Stimulated activated CD8-positive, alpha-beta memory T cell treated with anti-CD3 and anti-CD28 coated beads, Interleukin-4, amount 100 ng/mL, for 48 hours (primary cell): ENCODE measurements around the gene TIGD1.
A peak's percentile ranks its signal among the peaks of the same experiment; 100 is the strongest.
"Not testable (repeated sequence)": the region's sequence is repeated elsewhere in the genome, so short reads cannot be mapped to it uniquely, and the experiment has no call there.

Experiments
- DNase-seq: peaks from one replicate; pipeline ENCODE4 v3.0.0-alpha.2; 2020

TIGD1 gene

DNA sequence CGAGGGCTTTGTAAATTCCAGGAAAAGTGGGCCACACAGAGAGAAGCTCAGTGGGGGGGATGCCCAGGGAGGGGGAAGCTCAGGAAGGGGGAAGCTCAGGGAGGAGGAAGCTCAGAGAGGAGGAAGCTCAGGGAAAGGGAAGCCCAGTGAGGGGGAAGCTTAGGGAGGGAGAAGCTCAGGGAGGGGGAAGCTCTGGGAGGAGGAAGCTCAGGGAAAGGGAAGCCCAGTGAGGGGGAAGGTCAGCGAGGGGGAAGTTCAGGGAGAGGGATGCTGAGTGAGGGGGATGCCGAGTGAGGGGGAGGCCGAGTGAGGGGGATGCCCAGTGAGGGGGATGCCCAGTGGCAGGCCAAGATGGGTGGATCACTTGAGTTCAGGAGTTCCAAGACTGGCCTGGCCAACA is 11.7 kb downstream of the TIGD1 start:
- no peak for DNase-seq

DNA sequence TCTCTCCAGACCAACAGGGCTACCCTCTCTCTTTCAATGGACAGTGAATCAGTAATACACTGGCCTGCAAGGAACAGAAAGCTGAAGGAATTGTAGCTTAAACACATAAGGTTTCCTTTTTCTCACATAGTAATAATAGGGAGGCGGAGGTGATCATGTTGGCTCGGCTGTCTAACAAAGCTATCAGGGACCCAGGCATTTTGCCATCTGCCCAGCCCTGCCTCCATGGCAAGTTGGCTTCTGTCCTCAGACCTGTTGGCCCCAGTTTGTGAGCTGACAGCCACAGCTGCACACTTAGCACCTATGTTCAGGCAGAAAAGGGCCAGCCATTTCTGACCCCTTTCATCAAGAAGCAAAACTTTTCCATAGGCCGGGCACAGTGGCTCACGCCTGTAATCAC is 12.9 kb downstream of the TIGD1 start:
- no peak for DNase-seq

DNA sequence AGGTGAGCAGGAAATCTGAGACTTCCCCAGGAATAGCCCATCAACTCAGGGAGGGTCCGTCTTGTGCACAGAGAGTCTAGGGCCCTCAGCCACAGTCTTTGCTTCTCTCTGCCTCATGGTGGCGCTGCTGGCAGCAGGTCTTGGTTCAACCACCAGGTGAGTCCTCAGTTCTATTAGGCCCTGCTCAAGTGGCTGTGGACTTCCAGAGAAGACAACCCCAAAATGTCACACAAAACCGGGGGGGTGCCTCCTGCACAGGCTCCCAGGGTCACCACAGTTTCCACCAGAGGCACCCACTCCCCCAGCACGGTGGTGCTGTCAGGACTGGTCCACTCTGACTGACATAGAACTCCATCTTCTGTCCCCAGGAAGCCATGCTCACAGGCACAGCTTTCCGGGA is 13.3 kb downstream of the TIGD1 start:
- DNase-seq: peak; percentile 45

DNA sequence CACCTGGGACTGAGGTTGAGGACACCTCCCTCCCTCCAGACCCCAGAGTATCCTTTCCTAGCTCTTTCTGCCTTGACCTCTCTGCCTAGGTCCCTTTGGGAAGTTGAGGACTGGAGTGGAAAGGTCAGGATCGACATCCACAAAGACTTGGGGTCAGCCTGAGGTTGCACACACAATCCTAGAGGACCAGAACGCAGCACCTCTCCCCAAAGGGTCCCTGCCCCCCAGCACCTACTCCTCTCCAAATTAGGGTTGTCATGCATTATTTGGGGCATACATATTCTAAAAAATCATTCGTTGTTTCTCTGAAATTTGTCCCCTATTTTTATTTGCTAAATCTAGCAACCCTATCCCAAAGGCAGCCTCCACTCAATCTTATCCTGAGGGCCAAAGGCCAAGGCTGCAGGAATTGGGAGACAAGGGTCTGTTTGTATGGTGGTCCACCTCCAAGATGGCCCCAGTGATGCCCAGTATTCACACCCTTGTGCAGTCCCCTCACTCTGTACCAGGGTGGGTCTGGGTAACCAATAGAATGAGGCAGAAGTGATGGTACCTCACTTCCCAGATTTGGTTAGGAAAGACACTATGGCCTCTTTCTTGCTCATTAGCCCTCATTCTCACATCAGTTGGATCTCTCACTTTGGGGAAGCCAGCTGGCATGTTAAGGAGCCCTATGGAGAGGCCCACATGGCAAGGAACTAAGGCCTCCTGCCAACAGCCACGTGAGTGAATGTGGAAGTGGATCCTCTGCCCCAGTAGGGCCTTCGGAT is 14.4 kb downstream of the TIGD1 start:
- no peak for DNase-seq

DNA sequence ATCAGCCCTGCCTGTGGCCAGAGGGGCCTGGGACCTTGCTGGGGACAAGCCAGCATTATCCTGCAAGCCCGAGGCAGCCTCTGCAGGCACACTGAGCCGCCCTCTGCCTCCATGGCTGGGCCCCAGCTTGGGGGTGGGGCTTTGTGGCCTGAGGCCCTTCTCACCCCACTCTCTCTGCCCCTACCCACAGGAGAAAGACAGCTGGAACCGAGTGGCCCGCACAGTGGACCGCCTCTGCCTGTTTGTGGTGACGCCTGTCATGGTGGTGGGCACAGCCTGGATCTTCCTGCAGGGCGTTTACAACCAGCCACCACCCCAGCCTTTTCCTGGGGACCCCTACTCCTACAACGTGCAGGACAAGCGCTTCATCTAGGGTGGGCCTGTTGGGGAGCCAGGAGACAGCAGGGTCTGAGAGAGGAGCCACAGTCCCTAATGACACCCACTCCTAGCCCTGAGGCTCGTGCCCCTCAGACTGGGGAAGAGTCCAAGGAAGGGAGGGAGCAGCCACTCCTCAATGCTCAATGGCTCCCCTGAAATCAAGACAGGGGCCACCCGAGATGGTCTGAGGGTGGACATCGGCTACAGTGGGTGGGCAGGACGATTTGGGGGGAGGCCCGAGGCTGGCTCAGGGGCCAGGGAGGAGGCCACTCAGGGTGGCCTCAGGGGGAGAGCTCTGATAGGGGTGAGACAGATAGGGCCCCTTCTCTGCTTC is 15.3 kb downstream of the TIGD1 start:
- no peak for DNase-seq

DNA sequence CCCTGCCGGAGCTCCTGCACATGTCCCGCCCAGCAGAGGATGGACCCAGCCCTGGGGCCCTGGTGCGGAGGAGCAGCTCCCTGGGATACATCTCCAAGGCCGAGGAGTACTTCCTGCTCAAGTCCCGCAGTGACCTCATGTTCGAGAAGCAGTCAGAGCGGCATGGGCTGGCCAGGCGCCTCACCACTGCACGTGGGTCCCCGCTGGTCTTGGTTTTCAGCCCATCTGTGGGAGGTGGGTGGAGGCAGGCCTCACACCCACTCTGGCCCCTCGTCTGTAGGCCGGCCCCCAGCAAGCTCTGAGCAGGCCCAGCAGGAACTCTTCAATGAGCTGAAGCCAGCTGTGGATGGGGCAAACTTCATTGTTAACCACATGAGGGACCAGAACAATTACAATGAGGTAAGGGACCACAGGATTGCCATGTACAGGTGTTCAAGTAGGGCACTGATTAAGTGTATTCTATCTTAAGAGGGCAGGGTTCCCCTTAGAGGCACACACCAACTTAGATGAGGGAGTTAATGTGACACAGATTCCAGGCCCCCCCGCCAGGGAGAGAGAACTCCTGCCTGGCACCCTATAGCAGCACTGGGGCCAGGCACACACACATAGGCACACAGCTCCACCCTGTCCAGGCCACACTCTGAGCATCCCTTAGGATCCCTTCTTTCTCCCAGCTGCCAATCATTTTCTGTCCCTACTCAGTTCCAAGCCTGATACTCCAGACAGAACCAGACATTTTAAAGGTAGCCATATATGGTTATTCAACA is 16.2 kb downstream of the TIGD1 start:
- no peak for DNase-seq

DNA sequence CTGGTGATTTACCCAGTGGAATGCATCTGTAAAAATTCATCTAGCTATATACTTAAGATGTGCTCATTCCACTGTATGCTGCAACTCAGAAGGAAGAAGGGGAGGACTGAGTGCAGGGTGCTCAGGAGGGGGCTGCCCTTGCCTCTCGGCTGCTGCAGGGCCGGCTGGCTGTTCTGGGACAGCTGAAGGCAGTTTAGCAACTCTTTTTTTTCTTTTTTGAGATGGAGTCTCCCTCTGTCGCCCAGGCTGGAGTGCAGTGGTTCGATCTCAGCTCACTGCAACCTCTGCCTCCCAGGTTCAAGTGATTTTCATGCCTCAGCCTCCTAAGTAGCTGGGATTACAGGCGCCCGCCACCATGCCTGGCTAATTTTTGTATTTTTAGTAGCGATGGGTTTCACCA is 17.5 kb downstream of the TIGD1 start:
- DNase-seq: not testable (repeated sequence)

DNA sequence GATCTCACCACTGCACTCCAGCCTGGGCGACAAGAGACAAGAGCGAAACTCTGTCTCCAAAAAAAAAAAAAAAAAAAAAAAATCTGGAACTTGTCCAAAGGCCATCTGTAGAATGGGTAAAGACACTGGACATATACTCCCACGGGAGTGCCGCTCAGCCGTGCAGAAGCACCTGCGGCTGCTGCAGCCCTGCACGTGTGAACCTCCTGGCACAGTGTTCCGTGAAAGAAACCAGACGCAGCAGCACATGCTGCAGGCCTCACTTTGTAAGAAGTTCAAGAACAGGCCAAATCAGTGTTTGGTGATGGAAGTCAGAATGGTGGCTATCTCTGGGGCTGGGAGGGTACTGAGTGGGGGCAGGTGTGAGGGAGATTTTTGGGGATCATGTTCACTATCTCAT is 17.9 kb downstream of the TIGD1 start:
- no peak for DNase-seq

DNA sequence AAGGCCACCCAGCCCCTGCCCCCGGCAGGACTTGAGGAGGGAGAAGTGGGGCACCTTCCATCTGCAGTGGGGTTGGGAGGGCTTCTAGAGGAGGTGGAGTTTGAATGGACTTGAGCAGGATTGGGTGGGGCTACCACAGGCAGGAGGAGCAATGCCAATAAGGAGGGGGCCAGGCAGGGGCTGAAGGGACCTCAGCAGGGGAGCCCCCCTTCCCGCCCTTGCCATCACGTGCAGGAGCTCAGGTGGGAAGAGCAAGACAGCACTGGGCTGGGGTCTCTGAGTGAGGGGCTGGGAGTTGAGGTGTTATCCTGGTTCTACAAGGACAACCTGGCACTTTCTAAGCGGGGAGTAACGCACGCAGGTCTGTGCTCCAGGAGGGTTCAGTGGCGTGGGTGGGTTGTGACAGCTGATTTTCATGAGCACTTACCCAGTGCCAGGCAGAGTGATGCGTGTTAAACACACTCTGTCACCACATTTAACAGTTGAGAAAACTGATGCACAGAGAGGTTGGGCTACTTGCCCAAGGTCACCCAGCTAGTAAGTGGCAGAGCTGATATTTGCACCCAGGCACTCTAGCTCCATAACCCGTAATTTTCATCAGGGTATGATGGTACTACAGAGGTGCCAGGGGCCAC is 19.6 kb downstream of the TIGD1 start:
- no peak for DNase-seq

DNA sequence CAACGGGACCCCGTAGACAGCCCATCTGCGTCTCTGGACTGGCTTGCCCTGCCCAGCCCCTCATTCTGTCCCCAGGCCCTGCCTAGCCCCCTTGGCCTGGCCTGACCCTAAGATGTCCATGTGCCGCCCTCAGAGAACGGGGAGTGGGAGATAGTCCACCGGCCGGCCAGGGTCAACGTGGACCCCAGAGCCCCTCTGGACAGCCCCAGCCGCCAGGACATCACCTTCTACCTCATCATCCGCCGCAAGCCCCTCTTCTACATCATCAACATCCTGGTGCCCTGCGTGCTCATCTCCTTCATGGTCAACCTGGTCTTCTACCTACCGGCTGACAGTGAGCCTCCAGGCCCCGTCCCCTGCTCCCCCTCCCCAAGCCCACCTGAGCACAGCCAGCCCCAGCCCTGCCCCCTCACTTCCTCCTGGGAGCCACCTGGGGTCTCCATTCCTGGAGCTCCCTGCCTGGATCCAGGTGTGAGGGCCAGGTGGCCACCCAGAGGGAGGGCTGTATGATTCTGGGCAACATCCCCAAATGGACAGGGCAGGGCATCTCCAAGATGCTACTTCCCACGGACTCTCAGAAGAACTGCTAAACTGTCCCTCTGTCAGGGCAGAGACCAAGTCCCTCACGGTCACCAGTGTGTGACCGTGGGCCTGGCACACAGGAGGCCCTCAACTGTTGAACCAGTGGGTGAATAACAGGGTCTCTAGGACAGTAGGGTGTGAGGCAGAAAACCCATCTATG is 20.4 kb downstream of the TIGD1 start:
- no peak for DNase-seq

DNA sequence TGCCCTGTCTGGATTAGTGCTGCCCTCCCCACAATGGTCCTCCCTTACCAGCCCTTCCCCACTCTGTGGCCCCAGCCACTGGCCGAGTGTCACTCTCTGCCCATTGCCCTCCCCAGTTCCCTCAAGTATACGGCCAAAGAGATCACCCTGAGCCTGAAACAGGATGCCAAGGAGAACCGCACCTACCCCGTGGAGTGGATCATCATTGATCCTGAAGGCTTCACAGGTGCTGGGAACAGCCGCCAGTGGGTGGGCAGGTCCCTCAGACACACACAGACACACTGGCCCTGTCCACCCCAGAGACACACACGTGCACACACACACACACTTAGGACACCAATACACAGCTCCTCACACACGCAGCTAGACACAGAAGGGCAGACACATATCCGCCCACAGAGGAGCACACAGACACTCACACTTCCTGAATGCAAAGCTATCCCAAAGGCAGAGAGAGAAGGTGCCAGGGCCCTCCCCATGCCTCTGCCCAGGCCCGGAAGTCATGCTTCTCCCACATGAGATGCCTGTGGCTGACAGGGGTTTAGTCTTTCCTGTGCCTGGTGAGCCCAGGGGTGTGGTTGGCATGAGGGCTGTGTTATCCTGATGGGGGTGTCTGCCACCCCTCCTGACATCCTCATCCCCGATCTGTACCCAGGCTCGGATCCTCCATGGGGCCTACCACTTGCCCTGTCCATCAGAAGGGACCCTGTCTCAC is 21.5 kb downstream of the TIGD1 start:
- no peak for DNase-seq

DNA sequence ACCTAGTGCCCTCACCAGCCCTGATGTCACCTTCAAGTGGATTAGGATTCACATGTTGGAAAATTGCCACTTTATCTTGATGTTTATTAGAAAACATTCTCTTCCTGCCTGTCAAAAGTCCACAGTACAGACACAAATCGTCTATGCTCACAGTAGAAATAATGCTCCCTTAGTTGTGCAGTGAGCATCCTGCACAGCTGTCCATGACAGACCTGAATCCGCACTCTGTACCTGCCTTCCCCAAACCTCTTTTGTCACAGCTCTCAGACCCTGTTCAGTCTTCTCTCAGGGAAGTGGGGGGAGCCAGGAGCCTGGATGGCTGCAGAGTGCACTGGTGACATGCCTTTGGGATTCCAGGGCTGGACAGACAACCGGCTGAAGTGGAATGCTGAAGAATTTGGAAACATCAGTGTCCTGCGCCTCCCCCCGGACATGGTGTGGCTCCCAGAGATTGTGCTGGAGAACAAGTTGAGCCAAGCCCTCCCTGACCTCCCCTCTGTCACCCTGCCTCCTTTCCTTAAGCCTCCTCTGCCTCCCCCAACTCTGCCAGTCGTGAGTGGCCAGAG is 22.4 kb downstream of the TIGD1 start:
- DNase-seq: no peak

DNA sequence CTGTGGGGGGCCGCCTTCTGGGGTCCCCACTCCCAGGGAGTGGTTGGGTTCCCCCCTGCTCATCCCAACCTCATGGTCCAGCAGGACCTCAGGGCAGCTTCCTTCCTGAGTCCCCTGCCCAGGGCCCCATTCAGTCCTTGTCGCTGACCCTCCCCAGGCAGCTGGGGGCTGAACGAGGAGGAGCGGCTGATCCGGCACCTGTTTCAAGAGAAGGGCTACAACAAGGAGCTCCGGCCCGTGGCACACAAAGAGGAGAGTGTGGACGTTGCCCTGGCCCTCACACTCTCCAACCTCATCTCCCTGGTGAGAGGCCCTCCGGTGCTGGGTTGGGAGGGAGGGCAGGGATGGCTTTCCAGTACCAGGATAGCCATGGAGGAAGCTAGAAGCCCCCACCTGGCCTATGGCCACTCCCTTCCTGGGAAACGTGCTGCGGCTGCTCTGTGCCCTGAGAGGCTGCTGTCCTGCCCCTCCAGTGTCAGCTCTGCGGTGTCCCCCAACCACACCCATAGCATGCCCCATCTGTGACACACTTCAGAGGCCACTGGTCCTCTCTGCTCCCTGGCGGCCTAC is 23.9 kb downstream of the TIGD1 start:
- DNase-seq: no peak

DNA sequence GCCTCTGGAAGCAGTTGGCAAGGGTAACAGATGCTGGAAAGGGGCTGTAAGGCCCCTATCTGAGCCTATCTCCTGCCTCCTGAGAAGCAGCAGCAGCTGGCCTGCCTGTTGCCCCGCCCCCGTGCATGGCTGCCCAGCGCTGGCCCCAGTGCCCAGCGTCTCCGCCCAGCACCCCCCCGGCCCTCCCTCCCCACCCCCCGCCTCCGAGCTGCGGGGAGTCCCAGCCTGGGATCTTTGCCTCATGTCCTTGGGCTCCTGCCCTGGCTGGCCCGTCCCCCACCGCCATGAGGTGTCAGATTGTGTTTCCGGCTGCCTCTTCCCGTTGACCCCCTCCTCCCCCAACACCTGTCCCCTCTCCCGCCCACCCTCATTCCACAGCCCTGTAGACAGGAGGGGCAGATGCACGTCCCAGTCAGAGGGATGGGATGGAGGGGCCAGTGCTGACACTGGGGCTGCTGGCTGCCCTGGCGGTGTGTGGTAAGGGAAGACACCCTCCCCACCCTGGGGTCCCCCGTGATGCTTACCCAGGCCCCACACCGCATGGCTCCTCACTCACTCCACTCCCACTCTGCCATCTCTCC is 24.5 kb downstream of the TIGD1 start, which contains the start of gene CHRND:
Gene CHRND, plus strand, starts transcription at position 370 of the 581 bp plus-strand sequence. Its CDS starts 56 bp downstream, at position 426.
- DNase-seq: no peak

DNA sequence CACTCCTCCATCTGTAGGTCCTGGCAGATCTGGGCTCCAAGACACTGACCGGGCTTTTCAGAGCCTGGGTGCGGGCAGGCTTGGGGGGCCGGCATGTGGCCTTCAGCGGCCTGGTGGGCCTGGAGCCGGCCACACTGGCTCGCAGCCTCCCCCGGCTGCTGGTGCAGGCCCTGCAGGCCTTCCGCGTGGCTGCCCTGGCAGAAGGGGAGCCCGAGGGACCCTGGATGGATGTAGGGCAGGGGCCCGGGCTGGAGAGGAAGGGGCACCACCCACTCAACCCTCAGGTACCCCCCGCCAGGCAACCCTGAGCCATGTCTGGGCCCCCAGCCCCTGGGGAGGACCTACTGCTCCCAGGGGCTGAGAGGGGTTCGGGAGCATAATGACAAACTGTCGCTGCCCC is 25.2 kb downstream of the TIGD1 start:
- DNase-seq: no peak

DNA sequence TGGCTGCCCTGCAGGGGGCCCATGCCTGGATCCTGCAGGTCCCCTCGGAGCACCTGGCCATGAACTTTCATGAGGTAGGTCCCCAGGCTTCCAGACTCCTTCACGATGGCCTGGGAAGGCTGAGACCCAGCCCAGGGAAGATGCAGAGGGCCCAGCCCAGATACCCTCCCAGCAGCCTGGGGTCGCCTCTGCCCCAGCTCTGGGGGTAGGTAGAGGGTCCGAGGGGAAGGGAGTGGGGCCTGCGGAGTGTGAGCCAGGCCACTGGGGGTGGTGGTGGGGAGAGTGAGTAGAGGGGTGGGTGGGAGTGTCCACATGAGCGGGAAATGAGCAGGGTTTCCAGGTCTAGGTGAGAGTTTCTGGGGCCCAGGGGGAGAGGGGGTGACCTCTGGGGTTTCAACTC is 25.6 kb downstream of the TIGD1 start:
- no peak for DNase-seq

DNA sequence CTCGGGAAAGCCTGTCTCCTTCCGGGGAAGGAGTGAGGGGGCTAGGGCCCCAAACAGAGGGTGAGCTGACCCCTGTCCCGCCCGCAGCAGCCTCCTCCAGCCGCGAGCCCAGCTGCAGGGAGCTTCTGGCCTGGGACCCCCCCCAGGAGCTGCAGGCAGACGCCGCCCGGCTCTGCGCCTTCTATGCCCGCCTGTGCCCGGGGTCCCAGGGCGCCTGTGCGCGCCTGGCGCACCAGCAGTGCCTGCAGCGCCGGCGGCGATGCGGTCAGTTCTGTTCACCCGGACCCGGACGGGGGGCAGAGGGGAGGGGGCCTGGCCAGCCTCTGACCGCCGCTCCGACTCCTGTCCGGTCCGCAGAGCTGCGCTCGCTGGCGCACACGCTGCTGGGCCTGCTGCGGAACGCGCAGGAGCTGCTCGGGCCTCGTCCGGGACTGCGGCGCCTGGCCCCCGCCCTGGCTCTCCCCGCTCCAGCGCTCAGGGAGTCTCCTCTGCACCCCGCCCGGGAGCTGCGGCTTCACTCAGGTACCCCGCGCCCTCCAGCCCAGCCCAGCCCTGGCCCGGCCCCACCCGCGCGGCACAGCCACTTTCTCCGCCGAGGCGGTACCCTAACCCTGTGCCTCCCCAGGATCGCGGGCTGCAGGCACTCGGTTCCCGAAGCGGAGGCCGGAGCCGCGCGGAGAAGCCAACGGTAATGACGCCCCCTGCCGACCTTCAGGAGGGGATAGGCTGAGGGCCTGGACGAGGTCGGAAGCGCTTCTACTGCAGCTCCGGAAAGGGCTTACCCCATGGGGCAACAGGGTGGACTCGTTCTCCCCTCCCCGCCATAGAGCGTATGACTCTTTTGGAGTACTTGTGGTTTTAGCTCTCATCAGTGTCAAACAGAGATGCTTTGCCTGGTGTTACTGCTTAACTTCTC is 26.4 kb downstream of the TIGD1 start:
- DNase-seq: peak; percentile 69

DNA sequence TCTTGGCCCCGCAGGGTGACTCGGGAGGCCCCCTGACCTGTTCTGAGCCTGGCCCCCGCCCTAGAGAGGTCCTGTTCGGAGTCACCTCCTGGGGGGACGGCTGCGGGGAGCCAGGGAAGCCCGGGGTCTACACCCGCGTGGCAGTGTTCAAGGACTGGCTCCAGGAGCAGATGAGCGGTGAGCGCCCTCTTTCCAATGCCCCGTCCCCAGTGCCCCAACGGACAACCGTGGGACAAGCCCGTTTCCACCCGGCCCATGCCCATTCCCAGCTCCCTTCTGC is 27.0 kb downstream of the TIGD1 start:
- no peak for DNase-seq

DNA sequence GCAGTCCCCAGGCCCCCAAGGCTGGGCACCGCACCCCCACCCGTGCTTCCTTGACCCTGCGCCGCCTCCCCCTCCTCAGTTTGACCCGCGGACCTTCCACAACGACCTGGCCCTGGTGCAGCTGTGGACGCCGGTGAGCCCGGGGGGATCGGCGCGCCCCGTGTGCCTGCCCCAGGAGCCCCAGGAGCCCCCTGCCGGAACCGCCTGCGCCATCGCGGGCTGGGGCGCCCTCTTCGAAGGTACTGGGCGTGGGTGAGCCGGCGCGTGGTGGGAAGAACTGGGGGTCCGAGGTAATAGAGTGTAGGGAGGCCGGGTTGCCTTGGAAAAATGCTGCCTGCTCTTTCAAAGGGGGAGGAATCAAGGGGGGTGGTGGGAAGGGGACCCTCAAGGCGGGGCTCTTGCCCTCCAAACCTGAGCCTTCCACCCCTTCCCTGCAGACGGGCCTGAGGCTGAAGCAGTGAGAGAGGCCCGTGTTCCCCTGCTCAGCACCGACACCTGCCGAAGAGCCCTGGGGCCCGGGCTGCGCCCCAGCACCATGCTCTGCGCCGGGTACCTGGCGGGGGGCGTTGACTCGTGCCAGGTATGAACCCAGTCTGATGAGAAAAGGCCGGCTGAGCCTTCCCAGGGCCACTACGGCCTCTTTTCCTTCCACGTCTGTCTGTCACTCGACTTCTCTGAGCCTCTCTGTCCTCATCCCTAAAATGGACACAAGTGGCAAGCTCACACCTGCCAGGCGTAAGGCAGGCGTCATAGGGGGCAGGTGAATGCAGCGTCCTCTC is 27.5 kb downstream of the TIGD1 start:
- DNase-seq: no peak
